Suprapubic skin (tissue), 4 donors: ENCODE results near the gene FOXJ3. TPM values are rescaled to one million over a fixed set of nuclear protein-coding genes. Genes with fewer than 3 reads are reported as not detected.

Experiments
- DNase-seq, 2 donors: peaks; one replicate each; pipeline ENCODE4 v3.0.0-alpha.2; 2019; ENCODE audit warnings: low spot score in 2 of 2
- H3K27ac ChIP-seq: fragments of 200-600 bp; sonication (generic); one replicate; pipeline ENCODE4 v1.5.1; 2019
- H3K27me3 ChIP-seq: fragments of 200-600 bp; sonication (generic); one replicate; pipeline ENCODE4 v1.5.1; 2019
- H3K36me3 ChIP-seq: fragments of 200-600 bp; sonication (generic); one replicate; pipeline ENCODE4 v1.5.1; 2019
- H3K4me1 ChIP-seq: fragments of 200-600 bp; sonication (generic); one replicate; pipeline ENCODE4 v1.5.1; 2019
- H3K4me3 ChIP-seq: fragments of 200-600 bp; sonication (generic); one replicate; pipeline ENCODE4 v1.5.1; 2019; ENCODE audit warnings: mild to moderate bottlenecking
- H3K9me3 ChIP-seq: fragments of 200-600 bp; sonication (generic); one replicate; pipeline ENCODE4 v1.5.1; 2019
- EP300 ChIP-seq: sonication (generic); formaldehyde crosslinking; IDR thresholded peaks from one replicate; pipeline ENCODE4 v1.6.1; 2017; ENCODE audit warnings: antibody characterized with exemption
- POLR2A ChIP-seq, 2 donors: fragments of 450-650 bp; IDR thresholded peaks; one replicate each; pipeline ENCODE4 v1.6.1; 2017; ENCODE audit warnings: antibody characterized with exemption in 2 of 2, mild to moderate bottlenecking in 2 of 2, moderate library complexity in 2 of 2
- POLR2AphosphoS5 ChIP-seq, 3 donors: sonication (generic); formaldehyde crosslinking; IDR thresholded peaks; one replicate each; pipeline ENCODE4 v1.6.1; 2017; ENCODE audit warnings: antibody characterized with exemption in 3 of 3
- WGBS: methylation state at CpG from one replicate; pipeline ENCODE4 v1.1.5; 2018; 5-methylcytosine and 5-hydroxymethylcytosine counted together
- total RNA-seq, 4 donors: library from RNA; depleted of rRNA; stranded (reverse); fragments of >200 nt; gene quantifications; one replicate each; pipeline ENCODE4 v1.1.0, GENCODE V29; 2016
- TF ChIP-seq, protein P1 (sequence below), 2 donors: fragments of 200-600 bp in 1 of 2; fragments of 450-650 bp in 1 of 2; sonication (generic) in 1 of 2; IDR thresholded peaks; one replicate each; pipeline ENCODE4 v1.5.1; 2016 to 2019; ENCODE audit warnings: antibody characterized with exemption in 2 of 2, mild to moderate bottlenecking in 1 of 2, moderate library complexity in 1 of 2

Gene FOXJ3
- total RNA-seq, 4 donors from 2014 or later = 37.0 to 71.0 (median 41.1) TPM

DNA sequence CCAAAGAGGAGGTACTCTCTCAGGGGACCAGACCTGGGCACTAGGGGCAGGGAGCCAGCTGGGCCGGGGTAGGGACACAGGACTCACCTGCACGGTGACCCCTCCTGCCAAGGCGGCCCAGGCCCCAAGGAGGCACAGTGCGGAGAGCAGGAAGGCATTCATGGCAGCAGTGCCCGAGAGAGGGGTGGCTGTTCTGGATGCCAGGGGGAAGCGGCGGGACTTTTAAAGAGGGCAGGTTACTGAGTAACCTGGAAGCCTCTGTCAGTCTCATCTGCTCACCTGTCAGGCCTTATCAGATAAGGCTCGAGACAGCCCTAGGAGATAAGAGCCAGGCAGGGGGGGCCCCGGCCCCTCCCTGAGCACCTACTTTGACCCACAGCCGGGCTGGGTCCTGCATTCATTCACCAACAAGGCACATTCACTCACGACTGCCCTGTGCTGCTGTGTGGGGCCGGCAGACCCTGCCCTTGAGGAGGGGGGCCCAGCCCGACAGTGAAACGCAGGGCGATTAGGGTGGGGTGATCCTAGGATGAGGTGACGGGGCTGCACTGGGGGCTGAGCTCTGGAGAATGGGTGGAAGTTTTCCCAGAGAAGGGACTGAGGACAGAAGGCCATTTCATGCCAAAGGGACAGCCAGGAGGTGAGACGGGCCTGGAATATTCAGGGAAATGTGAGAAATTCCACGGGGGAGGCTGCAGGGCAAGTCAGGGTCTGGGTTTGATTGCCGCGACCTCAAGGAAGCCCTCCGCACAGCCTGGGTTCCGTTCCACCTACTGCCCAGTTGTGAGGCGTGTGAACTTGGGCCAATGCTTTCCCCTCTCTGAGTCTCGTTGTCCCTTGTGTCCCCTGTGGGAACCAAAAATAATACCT lies 170.2 kb downstream of the FOXJ3 start, which contains the start of gene GUCA2A:
Gene GUCA2A, minus strand, starts transcription at position 195 of the 870 bp plus-strand sequence. Its CDS starts 33 bp downstream, at position 162.
- H3K4me3 ChIP-seq = no peak within 1 kb of the TSS
- 61% methylated on average over 20 of the region's 24 CpGs for WGBS
- no peaks in the 10 kb centered on the region for H3K36me3 ChIP-seq
- no peaks in the 10 kb centered on the region for H3K9me3 ChIP-seq
- no peak for TF ChIP-seq POLR2AphosphoS5 (IDR thresholded peaks at IDR 0.05)
- no peak for TF ChIP-seq EP300
- TF ChIP-seq, protein P1, sequence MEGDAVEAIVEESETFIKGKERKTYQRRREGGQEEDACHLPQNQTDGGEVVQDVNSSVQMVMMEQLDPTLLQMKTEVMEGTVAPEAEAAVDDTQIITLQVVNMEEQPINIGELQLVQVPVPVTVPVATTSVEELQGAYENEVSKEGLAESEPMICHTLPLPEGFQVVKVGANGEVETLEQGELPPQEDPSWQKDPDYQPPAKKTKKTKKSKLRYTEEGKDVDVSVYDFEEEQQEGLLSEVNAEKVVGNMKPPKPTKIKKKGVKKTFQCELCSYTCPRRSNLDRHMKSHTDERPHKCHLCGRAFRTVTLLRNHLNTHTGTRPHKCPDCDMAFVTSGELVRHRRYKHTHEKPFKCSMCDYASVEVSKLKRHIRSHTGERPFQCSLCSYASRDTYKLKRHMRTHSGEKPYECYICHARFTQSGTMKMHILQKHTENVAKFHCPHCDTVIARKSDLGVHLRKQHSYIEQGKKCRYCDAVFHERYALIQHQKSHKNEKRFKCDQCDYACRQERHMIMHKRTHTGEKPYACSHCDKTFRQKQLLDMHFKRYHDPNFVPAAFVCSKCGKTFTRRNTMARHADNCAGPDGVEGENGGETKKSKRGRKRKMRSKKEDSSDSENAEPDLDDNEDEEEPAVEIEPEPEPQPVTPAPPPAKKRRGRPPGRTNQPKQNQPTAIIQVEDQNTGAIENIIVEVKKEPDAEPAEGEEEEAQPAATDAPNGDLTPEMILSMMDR (IDR thresholded peaks at IDR 0.05) = no peak
- no peak for TF ChIP-seq POLR2A (IDR thresholded peaks at IDR 0.05)
- H3K27me3 ChIP-seq = no peaks in the 10 kb centered on the region
- DNase-seq = no peak
- peaks cover 20% of the 10 kb centered on the region for H3K4me1 ChIP-seq
- H3K27ac ChIP-seq = no peak within 1 kb of the TSS

DNA sequence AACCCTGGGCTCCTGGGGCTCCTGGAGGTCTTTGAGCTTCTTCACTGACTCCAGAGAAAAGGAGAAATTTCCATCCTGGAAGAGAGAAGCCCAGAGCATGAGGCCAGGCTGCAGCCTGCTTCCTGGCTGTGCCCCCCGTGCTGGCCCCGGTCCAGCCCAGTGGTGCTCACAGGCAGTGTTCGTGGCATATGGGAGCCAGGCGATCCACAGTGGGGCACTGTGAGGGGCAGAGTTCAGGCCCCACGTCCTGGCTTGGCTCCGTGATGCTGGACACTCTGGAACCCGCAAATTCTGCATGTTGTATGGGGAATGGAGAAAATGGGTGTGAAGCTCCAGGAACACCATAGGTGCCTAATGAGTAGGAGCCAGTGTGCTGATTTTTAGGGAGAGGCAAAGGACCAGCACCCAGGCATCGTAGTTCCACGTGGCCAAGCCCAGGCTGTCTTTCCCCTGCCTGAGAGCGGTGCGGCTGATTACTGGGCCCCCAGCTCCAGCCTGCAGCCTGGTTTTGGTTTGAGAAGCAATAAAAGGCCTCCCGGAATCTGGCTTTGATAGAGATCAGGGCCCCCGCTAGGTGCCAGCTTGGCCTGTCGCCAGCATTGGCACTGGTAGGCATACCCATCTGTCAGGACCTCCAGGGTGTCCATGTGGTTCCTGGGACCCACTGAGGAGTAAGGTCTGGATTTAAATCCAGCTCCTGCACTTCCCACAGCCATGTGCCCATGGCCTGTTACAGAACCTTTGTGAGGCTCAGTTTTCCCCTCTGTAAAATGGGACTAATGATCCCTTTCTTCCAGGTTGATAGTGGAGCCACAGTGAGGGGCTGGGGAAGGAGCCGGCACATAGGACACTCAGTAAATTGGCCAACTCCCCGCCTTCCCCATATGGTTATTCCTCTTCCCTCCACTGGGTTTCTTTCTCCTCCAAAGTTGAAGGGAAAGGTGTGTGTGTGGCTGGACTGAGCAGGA lies 171.2 kb downstream of the FOXJ3 start:
- H3K4me3 ChIP-seq = no peak overlapping the region
- H3K27ac ChIP-seq = no peak overlapping the region
- no peak for DNase-seq
- no peaks in the 10 kb centered on the region for H3K36me3 ChIP-seq
- no peaks in the 10 kb centered on the region for H3K27me3 ChIP-seq
- H3K9me3 ChIP-seq = no peaks in the 10 kb centered on the region
- TF ChIP-seq, protein P1 (IDR thresholded peaks at IDR 0.05) = no peak
- no peak for TF ChIP-seq EP300
- TF ChIP-seq POLR2AphosphoS5 (IDR thresholded peaks at IDR 0.05) = no peak
- TF ChIP-seq POLR2A (IDR thresholded peaks at IDR 0.05) = no peak
- WGBS = 58% methylated on average over 10 of the region's 16 CpGs
- H3K4me1 ChIP-seq = peaks cover 18% of the 10 kb centered on the region

- H3K9me3 ChIP-seq = no peaks in the 10 kb centered on the region
- WGBS = 80% methylated on average over 2 of the region's 2 CpGs
- no peaks in the 10 kb centered on the region for H3K27me3 ChIP-seq
- TF ChIP-seq, protein P1 (IDR thresholded peaks at IDR 0.05) = no peak
- TF ChIP-seq POLR2AphosphoS5 (IDR thresholded peaks at IDR 0.05) (no peak), EP300 (no peak), POLR2A (IDR thresholded peaks at IDR 0.05) (no peak)
- peaks cover 18% of the 10 kb centered on the region for H3K4me1 ChIP-seq
- no peak overlapping the region for H3K27ac ChIP-seq
- H3K4me3 ChIP-seq = no peak overlapping the region
- DNase-seq = no peak
- H3K36me3 ChIP-seq = no peaks in the 10 kb centered on the region
Observed at GRCh38 chr1:42163114-42163513, 171.9 kb downstream of the FOXJ3 start.

- H3K36me3 ChIP-seq = no peaks in the 10 kb centered on the region
- no peak overlapping the region for H3K27ac ChIP-seq
- no peak overlapping the region for H3K4me3 ChIP-seq
- no peaks in the 10 kb centered on the region for H3K27me3 ChIP-seq
- H3K4me1 ChIP-seq = peaks cover 18% of the 10 kb centered on the region
- no peak for DNase-seq
- TF ChIP-seq, protein P1 (IDR thresholded peaks at IDR 0.05) = no peak
- TF ChIP-seq POLR2A (IDR thresholded peaks at IDR 0.05) (no peak), POLR2AphosphoS5 (IDR thresholded peaks at IDR 0.05) (no peak), EP300 (no peak)
- 76% methylated on average over 3 of the region's 5 CpGs for WGBS
- no peaks in the 10 kb centered on the region for H3K9me3 ChIP-seq
Observed at GRCh38 chr1:42162181-42162580, 172.9 kb downstream of the FOXJ3 start.
